Activated CD8-positive, alpha-beta T cell treated with anti-CD3 and anti-CD28 coated beads for 36 hours (primary cell): ENCODE data around the gene ZMIZ1. TPM values are rescaled to one million over a fixed set of nuclear protein-coding genes. Genes with fewer than 3 reads are reported as not detected.

Experiments used
- ATAC-seq: fragments of 200-7000 bp; cut with Tn5 transposase; one replicate; pipeline ENCODE4 v1.10.0; 2021; ENCODE audit warnings: mild to moderate bottlenecking, moderate library complexity
- CTCF ChIA-PET: fragments of 350-600 bp; sonication (Branson Sonifier 250); formaldehyde crosslinking; loops from one replicate; lab custom pipeline; 2021; ENCODE audit warnings: antibody characterized with exemption; lab: Charles Lee
- POLR2A ChIA-PET: fragments of 350-600 bp; sonication (Branson Sonifier 250); formaldehyde crosslinking; loops from one replicate; lab custom pipeline; 2021; ENCODE audit warnings: antibody characterized with exemption; lab: Charles Lee
- DNase-seq: peaks from one replicate; pipeline ENCODE4 v3.0.0-alpha.2; 2020
- H3K27ac Mint-ChIP-seq: one replicate; pipeline ENCODE4 v1.8.0; 2021; ENCODE audit warnings: mild to moderate bottlenecking, mixed read lengths
- H3K27me3 Mint-ChIP-seq: one replicate; pipeline ENCODE4 v1.8.0; 2021; ENCODE audit warnings: mixed read lengths
- H3K36me3 Mint-ChIP-seq: one replicate; pipeline ENCODE4 v1.8.0; 2021; ENCODE audit warnings: low read depth, mixed read lengths
- H3K4me1 Mint-ChIP-seq: one replicate; pipeline ENCODE4 v1.8.0; 2021; ENCODE audit warnings: low read depth, mixed read lengths
- H3K4me3 Mint-ChIP-seq: one replicate; pipeline ENCODE4 v1.8.0; 2021; ENCODE audit warnings: mild to moderate bottlenecking, moderate library complexity, mixed read lengths
- H3K9me3 Mint-ChIP-seq: one replicate; pipeline ENCODE4 v1.8.0; 2021; ENCODE audit warnings: mixed read lengths
- intact Hi-C: fragments of 100-400 bp; cut with micrococcal nuclease; formaldehyde crosslinking; loops from one replicate; pipeline ENCODE4 v1.10.0; 2022
- total RNA-seq, 2 experiments: library from RNA; stranded (reverse); gene quantifications; one replicate each; pipeline ENCODE4 v1.2.3, GENCODE V29; 2021
- TF ChIP-seq, protein P1 (sequence below): fragments of 200-600 bp; IDR thresholded peaks from one replicate; pipeline ENCODE4 v1.8.0; 2022; ENCODE audit warnings: antibody characterized with exemption, mild to moderate bottlenecking

The ZMIZ1 gene
- total RNA-seq, 2 experiments from 2014 or later = 46.5 to 52.2 TPM

DNA sequence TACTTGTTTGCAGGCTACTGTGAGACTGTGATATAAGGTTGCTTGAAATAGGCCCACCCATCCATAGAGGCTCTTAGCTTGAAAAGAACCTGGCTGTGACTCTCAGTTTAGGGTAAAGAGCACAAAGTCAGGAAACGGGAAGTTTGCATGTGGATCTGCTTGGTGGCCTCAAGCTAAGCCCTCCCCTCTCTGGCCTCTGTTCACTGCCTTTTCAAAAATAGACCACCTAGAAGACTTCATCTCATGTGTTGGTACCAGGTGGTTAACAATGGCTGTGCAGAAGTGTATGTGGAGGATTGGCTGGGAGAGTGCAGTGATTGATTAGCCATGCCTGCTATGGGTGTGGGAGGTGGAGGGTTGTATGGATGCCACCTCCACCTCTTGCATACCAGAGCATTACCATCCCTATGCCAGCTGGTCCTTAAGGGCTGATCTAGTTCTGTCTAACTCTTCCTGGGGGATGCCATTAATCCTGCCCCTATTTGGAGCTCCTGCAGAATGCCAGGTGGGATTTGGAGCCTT, 122.0 kb downstream of the ZMIZ1 start:
- H3K36me3 Mint-ChIP-seq = no peaks in the 10 kb centered on the region
- POLR2A ChIA-PET = no interaction called here
- H3K4me1 Mint-ChIP-seq = peaks cover 4% of the 10 kb centered on the region
- CTCF ChIA-PET = interaction anchor here (0.6 to 1.1 kb wide), 3 partner anchors 526 to 1144 kb away, joined by 3 read pairs; no protein-coding TSS in a partner anchor
- ATAC-seq (no peak), DNase-seq (no peak)
- intact Hi-C loops = loop anchor here (10.0 kb wide), 4 partner anchors 256 to 1146 kb away; no protein-coding TSS in a partner anchor
- TF ChIP-seq, protein P1, sequence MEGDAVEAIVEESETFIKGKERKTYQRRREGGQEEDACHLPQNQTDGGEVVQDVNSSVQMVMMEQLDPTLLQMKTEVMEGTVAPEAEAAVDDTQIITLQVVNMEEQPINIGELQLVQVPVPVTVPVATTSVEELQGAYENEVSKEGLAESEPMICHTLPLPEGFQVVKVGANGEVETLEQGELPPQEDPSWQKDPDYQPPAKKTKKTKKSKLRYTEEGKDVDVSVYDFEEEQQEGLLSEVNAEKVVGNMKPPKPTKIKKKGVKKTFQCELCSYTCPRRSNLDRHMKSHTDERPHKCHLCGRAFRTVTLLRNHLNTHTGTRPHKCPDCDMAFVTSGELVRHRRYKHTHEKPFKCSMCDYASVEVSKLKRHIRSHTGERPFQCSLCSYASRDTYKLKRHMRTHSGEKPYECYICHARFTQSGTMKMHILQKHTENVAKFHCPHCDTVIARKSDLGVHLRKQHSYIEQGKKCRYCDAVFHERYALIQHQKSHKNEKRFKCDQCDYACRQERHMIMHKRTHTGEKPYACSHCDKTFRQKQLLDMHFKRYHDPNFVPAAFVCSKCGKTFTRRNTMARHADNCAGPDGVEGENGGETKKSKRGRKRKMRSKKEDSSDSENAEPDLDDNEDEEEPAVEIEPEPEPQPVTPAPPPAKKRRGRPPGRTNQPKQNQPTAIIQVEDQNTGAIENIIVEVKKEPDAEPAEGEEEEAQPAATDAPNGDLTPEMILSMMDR = no peak
- H3K27ac Mint-ChIP-seq = no peak overlapping the region
- no peaks in the 10 kb centered on the region for H3K27me3 Mint-ChIP-seq
- no peak overlapping the region for H3K4me3 Mint-ChIP-seq
- H3K9me3 Mint-ChIP-seq = no peaks in the 10 kb centered on the region

DNA sequence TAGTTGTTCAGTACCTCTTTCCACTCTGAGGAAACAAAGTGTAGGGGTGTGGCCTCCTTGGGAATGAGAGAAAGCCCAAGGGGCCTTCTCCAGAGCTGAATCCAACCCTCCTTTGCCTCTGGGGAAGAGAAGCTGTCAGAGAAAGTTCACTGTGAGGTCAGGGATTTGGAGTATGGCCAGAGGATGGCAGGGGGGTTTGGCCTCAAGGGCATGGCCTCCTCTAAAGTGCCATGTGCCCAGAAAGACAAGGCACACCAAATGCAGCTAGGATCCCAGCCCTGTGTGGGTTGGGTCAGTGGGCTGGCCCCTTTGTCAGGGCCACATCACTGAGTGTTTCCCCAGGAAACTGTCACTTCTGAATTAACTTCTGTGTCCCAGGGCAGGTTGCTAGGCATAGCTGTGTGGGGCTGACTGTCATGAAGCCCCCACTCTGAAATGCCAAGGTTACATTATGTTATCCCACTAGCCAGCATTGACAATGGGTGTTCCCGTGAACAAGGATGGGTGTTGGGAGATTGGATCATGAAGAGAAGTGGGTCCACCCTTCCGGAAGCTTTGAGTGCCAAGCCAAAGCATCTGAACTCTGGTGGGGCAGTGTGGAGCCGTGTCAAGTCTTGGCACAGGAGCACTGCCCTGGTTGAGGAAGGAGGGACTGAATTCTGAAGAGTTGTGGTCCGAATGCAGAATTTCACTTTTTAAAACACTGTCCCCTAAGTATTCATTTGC, 123.3 kb downstream of the ZMIZ1 start:
- POLR2A ChIA-PET = no interaction called here
- H3K27me3 Mint-ChIP-seq = no peaks in the 10 kb centered on the region
- peaks cover 4% of the 10 kb centered on the region for H3K4me1 Mint-ChIP-seq
- no peaks in the 10 kb centered on the region for H3K9me3 Mint-ChIP-seq
- CTCF ChIA-PET = interaction anchor here (0.7 to 1.5 kb wide), 2 partner anchors 19 to 256 kb away, joined by 3 read pairs; no protein-coding TSS in a partner anchor
- no peaks in the 10 kb centered on the region for H3K36me3 Mint-ChIP-seq
- DNase-seq (no peak), ATAC-seq (no peak)
- intact Hi-C loops = loop anchor here (10.0 kb wide), 4 partner anchors 257 to 1147 kb away; no protein-coding TSS in a partner anchor
- no peak overlapping the region for H3K4me3 Mint-ChIP-seq
- TF ChIP-seq, protein P1 = no peak
- H3K27ac Mint-ChIP-seq = no peak overlapping the region

DNA sequence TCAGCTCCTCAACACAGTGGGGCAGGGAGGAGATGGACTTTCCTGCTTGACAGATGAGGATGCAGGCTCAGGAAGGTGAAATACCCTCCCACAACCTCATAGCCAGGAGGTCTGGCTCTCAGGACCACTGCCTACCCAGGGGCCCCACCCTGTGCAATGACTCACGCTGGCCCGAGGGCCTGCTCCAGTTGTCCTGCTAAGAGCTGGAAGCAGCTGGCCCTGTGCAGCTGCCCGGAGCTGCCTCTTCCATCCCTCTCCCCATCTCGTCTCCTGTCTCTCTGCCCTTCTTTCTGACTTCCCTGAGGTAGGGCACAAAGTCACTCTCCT, 123.9 kb downstream of the ZMIZ1 start:
- Mint-ChIP-seq H3K27ac (no peak overlapping the region), H3K4me3 (no peak overlapping the region), H3K4me1 (peaks cover 4% of the 10 kb centered on the region), H3K9me3 (no peaks in the 10 kb centered on the region), H3K36me3 (no peaks in the 10 kb centered on the region), H3K27me3 (no peaks in the 10 kb centered on the region)
- no peak for ATAC-seq
- DNase-seq = no peak
- CTCF ChIA-PET = interaction anchor here (0.7 to 1.5 kb wide), 3 partner anchors 10 to 256 kb away, joined by 3 read pairs; no protein-coding TSS in a partner anchor
- POLR2A ChIA-PET = no interaction called here
- TF ChIP-seq, protein P1 = no peak
- intact Hi-C loops = loop anchor here (10.0 kb wide), 4 partner anchors 258 to 1148 kb away; no protein-coding TSS in a partner anchor

DNA sequence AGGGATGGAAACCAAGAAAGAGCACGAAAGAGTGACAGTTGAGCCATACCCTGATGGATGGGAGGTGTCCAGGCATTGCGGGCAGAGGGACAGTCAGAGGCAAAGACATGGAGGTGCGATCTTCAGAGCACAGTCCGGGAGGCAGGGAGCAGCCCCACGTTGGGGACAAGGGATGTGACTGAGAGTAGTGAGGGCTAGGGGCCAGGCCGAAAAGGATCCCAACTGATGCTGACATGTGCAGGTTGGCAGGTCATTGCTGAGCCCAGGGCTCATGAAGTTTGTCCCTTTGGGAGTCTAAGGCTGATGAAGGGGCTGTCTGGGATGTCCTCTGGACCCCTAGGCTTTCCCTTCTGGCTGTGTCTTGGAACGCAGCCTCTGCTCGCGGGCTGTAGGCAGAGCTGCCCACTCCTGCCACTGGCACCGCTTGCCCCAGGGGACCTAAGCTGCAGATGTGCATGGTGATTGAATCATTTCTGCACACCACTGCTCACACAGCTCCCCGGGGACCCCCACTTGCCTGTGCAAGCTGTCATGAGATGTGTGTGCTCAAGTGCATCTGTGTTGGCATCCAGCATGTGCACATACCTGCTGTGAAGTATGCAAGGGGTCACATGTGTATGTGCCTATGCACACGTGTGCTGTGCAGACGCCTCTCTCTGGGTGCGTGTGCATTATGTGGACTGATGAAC, 125.1 kb downstream of the ZMIZ1 start:
- Mint-ChIP-seq H3K27me3 (no peaks in the 10 kb centered on the region), H3K4me1 (peaks cover 4% of the 10 kb centered on the region), H3K4me3 (no peak overlapping the region), H3K27ac (no peak overlapping the region), H3K36me3 (no peaks in the 10 kb centered on the region), H3K9me3 (no peaks in the 10 kb centered on the region)
- no peak for DNase-seq
- POLR2A ChIA-PET = no interaction called here
- TF ChIP-seq, protein P1 = no peak
- CTCF ChIA-PET = interaction anchor here (0.7 to 4.9 kb wide), 13 partner anchors 9 to 1147 kb away, joined by 3 to 27 read pairs (median 11); no protein-coding TSS in a partner anchor
- ATAC-seq = no peak
- intact Hi-C loops = loop anchor here (10.0 kb wide), 4 partner anchors 259 to 1149 kb away; no protein-coding TSS in a partner anchor
